Activated naive CD8-positive, alpha-beta T cell (primary cell): Measurements from ENCODE around the gene EVX2.

ENCODE experiments used
- H3K27ac Mint-ChIP-seq: one replicate; pipeline ENCODE4 v1.8.0; 2021; ENCODE audit warnings: mixed read lengths
- H3K27me3 Mint-ChIP-seq: one replicate; pipeline ENCODE4 v1.8.0; 2021; ENCODE audit warnings: mixed read lengths
- H3K36me3 Mint-ChIP-seq: one replicate; pipeline ENCODE4 v1.8.0; 2021; ENCODE audit warnings: mixed read lengths
- H3K4me1 Mint-ChIP-seq: one replicate; pipeline ENCODE4 v1.8.0; 2021; ENCODE audit warnings: low read depth, mixed read lengths
- H3K4me3 Mint-ChIP-seq: one replicate; pipeline ENCODE4 v1.8.0; 2021; ENCODE audit warnings: mild to moderate bottlenecking, mixed read lengths
- H3K9me3 Mint-ChIP-seq: one replicate; pipeline ENCODE4 v1.8.0; 2021; ENCODE audit warnings: low read depth, mixed read lengths

EVX2 gene

GRCh38 chr2:176063958-176064357 is 19.8 kb downstream of the EVX2 start:
- Mint-ChIP-seq H3K4me1 (peaks cover 10% of the 10 kb centered on the region), H3K27ac (no peak overlapping the region), H3K27me3 (peaks cover 38% of the 10 kb centered on the region), H3K36me3 (no peaks in the 10 kb centered on the region), H3K4me3 (no peak overlapping the region), H3K9me3 (no peaks in the 10 kb centered on the region)

GRCh38 chr2:176056406-176056805 is 27.4 kb downstream of the EVX2 start:
- no peak overlapping the region for H3K4me3 Mint-ChIP-seq
- H3K9me3 Mint-ChIP-seq, result no peaks in the 10 kb centered on the region
- no peaks in the 10 kb centered on the region for H3K36me3 Mint-ChIP-seq
- no peaks in the 10 kb centered on the region for H3K4me1 Mint-ChIP-seq
- H3K27me3 Mint-ChIP-seq, result peaks cover 32% of the 10 kb centered on the region
- H3K27ac Mint-ChIP-seq, result no peak overlapping the region

GRCh38 chr2:176039375-176039774 is 44.4 kb downstream of the EVX2 start:
- no peaks in the 10 kb centered on the region for H3K4me1 Mint-ChIP-seq
- peaks cover 28% of the 10 kb centered on the region for H3K27me3 Mint-ChIP-seq

GRCh38 chr2:176038694-176039093 is 45.1 kb downstream of the EVX2 start:
- Mint-ChIP-seq H3K4me1 (no peaks in the 10 kb centered on the region), H3K4me3 (no peak overlapping the region), H3K36me3 (peaks cover 2% of the 10 kb centered on the region), H3K27ac (no peak overlapping the region), H3K27me3 (peaks cover 29% of the 10 kb centered on the region), H3K9me3 (peaks cover 3% of the 10 kb centered on the region)

More at GRCh38 chr2:176039375-176039774, 44.4 kb downstream of the EVX2 start:
- Mint-ChIP-seq H3K9me3 (peaks cover 3% of the 10 kb centered on the region), H3K36me3 (peaks cover 5% of the 10 kb centered on the region), H3K27ac (no peak overlapping the region), H3K4me3 (no peak overlapping the region)

- H3K27ac Mint-ChIP-seq, result no peak overlapping the region
These were observed 48.6 kb downstream of the EVX2 start for GRCh38 chr2:176035013-176035691.

GRCh38 chr2:176027806-176028205 is 56.0 kb downstream of the EVX2 start:
- Mint-ChIP-seq H3K27me3 (peaks cover 18% of the 10 kb centered on the region), H3K4me1 (no peaks in the 10 kb centered on the region)

More at GRCh38 chr2:176035013-176035691, 48.6 kb downstream of the EVX2 start:
- Mint-ChIP-seq H3K4me3 (no peak overlapping the region), H3K27me3 (peaks cover 18% of the 10 kb centered on the region), H3K36me3 (no peaks in the 10 kb centered on the region), H3K4me1 (no peaks in the 10 kb centered on the region), H3K9me3 (no peaks in the 10 kb centered on the region)

More at GRCh38 chr2:176027806-176028205, 56.0 kb downstream of the EVX2 start:
- no peaks in the 10 kb centered on the region for H3K36me3 Mint-ChIP-seq
- no peak overlapping the region for H3K4me3 Mint-ChIP-seq
- no peak overlapping the region for H3K27ac Mint-ChIP-seq
- no peaks in the 10 kb centered on the region for H3K9me3 Mint-ChIP-seq
